ENCODE measurements around the gene SLC5A7.

The SLC5A7 gene

GRCh38 chr2:108029912-108030311 is 43.6 kb downstream of the SLC5A7 start:
- Mint-ChIP-seq H3K9me3 (no peaks in the 10 kb centered on the region), H3K4me1 (no peaks in the 10 kb centered on the region), H3K27ac (no peak overlapping the region), H3K27me3 (no peaks in the 10 kb centered on the region), H3K36me3 (no peaks in the 10 kb centered on the region), H3K4me3 (no peak overlapping the region)
- ATAC-seq = no peak

DNA sequence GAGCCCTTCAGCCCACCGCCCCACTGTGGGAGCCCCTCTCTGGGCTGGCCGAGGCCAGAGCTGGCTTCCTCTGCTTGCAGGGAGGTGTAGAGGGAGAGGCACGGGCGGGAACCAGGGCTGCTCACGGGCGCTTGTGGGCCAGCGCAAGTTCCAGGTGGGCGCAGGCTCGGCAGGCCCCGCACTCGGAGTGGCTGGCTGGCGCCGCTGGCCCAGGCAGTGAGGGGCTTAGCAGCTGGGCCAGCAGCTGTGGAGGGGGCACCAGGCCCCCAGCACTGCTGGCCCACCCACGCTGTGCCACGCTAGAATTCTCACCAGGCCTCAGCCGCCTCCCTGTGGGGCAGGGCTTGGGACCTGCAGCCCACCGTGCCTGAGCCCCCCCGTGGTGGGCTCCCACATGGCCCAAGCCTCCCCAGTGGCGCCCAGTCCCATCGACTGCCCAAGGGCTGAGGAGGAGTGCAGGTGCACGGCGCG is 45.2 kb downstream of the SLC5A7 start:
- ATAC-seq = peak; percentile 22
- Mint-ChIP-seq H3K4me1 (no peaks in the 10 kb centered on the region), H3K4me3 (no peak overlapping the region), H3K27ac (no peak overlapping the region), H3K36me3 (no peaks in the 10 kb centered on the region), H3K27me3 (no peaks in the 10 kb centered on the region), H3K9me3 (peaks cover 3% of the 10 kb centered on the region)

- H3K4me1 Mint-ChIP-seq = no peaks in the 10 kb centered on the region
- no peaks in the 10 kb centered on the region for H3K36me3 Mint-ChIP-seq
- no peaks in the 10 kb centered on the region for H3K27me3 Mint-ChIP-seq
- no peak overlapping the region for H3K4me3 Mint-ChIP-seq
- H3K9me3 Mint-ChIP-seq = peaks cover 7% of the 10 kb centered on the region
- no peak overlapping the region for H3K27ac Mint-ChIP-seq
- ATAC-seq = no peak
These were observed 48.5 kb downstream of the SLC5A7 start for GRCh38 chr2:108034843-108035242.

- Mint-ChIP-seq H3K27me3 (no peaks in the 10 kb centered on the region), H3K4me3 (no peak overlapping the region), H3K9me3 (peaks cover 12% of the 10 kb centered on the region), H3K4me1 (no peaks in the 10 kb centered on the region), H3K27ac (no peak overlapping the region), H3K36me3 (no peaks in the 10 kb centered on the region)
- ATAC-seq = no peak
These were observed 62.4 kb downstream of the SLC5A7 start for GRCh38 chr2:108048752-108049151.

DNA sequence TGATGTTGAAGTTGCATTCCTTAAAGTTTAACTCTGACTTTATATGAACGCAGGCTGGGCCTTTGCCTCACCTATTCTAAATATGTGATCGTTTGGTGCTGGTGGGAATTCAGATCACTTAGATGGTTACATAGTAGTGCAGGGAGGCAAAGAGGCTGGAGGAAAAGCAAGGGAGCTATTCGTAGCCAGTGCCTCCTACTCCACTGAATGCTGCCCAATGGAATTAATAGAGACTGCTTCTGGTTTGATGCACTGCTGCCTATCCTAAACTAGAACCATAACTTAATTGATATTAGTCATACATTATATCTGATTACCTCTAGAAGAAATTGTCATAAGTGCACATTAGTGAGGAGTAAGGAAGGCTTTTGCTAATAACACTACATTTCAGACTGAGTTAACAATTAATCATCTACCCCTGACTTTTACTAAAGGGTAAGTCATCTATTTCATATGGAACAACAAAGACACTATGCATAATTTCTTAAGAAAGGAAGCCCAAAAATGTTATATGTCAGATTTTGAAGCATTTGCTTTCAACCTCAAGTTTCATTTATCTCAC is 72.3 kb downstream of the SLC5A7 start:
- Mint-ChIP-seq H3K27me3 (no peaks in the 10 kb centered on the region), H3K9me3 (no peaks in the 10 kb centered on the region), H3K36me3 (no peaks in the 10 kb centered on the region), H3K4me3 (no peak overlapping the region), H3K27ac (no peak overlapping the region), H3K4me1 (no peaks in the 10 kb centered on the region)
- ATAC-seq = no peak

DNA sequence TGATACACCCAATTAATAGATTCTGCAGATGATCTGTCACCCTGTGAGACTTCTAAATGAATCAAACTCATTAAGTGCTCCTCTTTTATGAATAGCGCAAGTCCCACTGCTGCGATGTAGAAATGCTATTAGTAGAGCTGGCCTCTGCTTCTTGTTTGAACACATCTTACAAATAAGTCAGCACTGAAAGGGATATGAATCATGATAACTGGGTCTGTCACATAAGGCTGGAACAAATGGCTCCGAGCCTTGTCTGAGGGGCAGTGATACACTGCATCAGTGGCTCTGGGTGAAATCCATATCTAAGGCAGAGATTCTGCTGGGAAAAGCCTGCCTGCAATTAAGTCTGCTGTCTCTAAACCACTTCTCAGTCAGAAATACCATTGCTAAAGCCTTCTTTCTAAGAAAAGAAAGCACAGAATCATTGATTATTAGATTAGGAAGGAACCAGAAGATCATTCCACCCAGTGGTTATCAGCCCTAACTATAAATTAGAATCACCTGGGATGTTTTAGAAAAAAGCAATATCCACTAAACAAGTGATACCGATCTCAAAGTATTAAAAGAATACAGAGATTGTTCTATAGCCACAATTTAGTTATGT is 75.2 kb downstream of the SLC5A7 start:
- Mint-ChIP-seq H3K4me3 (no peak overlapping the region), H3K27me3 (no peaks in the 10 kb centered on the region), H3K4me1 (no peaks in the 10 kb centered on the region), H3K36me3 (no peaks in the 10 kb centered on the region), H3K27ac (no peak overlapping the region), H3K9me3 (no peaks in the 10 kb centered on the region)
- no peak for ATAC-seq

Measured in stimulated activated memory B cell treated with anti-CD40 and anti-IgM and Interleukin-4, amounts not matched to agents 10 μg/mL and 1 μg/mL and 100 μg/mL, for 72 hours (primary cell).